NCI-H1694 (cell line): ENCODE measurements around the gene HECTD2.
"Not testable (repeated sequence)": the region's sequence is repeated elsewhere in the genome, so short reads cannot be mapped to it uniquely, and the experiment has no call there.

Experiments
- DNase-seq: peaks from one replicate; lab custom pipeline; 2025; lab: John Stamatoyannopoulos, UW

The HECTD2 gene, protein sequence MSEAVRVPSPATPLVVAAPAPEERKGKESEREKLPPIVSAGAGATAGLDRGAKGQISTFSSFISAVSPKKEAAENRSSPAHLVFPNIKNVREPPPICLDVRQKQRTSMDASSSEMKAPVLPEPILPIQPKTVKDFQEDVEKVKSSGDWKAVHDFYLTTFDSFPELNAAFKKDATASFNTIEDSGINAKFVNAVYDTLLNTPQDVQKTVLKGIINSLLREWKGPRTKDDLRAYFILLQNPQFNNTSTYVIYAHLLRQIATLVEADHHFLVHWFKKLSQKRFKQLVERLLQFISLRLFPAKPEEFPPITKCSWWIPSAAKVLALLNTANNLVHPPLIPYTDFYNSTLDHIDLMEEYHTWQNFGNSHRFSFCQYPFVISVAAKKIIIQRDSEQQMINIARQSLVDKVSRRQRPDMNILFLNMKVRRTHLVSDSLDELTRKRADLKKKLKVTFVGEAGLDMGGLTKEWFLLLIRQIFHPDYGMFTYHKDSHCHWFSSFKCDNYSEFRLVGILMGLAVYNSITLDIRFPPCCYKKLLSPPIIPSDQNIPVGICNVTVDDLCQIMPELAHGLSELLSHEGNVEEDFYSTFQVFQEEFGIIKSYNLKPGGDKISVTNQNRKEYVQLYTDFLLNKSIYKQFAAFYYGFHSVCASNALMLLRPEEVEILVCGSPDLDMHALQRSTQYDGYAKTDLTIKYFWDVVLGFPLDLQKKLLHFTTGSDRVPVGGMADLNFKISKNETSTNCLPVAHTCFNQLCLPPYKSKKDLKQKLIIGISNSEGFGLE

DNA sequence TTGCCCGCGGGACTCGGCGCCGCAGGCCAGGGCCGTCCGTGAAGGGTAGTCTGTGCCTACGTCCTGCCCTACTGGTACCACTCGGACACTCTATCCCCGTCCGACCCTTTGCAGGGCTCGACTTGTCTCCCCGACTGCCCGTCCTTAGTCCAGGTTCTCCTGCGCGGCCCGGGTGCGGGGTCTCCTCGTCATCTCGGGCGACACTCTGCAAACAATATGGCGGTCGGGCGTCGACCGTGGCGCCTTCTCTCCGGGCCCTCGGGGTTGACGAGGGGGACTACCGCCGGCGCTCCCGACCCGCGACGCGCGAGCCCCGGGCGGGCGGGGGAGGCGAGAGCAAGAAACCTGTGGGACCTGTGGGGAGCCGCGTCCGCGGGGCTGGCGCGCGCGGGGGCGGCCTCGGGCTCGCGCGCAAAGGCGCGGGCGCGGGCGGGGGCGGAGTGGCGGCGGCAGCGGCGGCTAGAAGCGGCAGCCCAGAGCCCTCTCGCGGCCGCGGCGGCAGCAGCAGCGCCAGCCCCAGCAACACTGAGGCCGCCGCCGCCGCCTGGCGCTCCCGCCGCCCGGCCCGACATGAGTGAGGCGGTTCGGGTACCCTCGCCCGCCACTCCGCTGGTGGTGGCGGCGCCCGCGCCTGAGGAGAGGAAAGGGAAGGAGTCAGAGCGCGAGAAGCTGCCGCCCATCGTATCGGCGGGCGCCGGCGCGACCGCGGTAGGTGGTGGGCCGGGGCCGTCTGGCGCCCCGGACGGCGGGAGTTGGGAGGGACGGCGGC is at the start of gene HECTD2:
Gene HECTD2 (plus strand): TSS at position 476 of the 769 bp plus-strand sequence. CDS start 95 bp downstream, at position 571.
- DNase-seq: peak; percentile 30

DNA sequence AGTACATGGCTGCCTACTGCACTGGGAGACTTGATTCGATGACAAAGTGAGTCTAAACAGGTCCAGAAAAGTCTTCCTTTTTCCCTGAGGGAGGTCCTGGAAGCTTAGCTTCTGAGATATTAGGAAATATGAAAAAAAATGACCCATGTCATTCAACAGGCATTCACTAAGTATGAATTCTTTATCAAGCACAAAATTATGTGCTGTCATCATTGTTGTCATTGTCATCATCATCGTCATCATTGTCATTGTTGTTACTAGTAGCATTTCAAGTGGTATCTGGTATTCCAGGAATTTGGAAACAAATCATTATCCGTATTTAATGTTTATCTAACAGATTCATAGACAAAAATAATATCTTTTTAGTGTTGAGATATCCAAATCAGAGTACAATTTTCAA is 49.7 kb upstream of the HECTD2 start:
- DNase-seq: no peak

DNA sequence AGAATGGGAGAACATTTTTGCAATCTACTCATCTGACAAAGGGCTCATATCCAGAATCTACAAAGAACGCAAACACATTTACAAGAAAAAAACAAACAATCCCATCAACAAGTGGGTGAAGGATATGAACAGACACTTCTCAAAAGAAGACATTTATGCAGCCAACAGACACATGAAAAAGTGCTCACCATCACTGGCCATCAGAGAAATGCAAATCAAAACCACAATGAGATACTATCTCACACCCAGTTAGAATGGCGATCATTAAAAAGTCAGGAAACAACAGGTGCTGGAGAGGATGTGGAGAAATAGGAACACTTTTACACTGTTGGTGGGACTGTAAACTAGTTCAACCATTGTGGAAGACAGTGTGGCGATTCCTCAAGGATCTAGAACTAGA is 44.6 kb upstream of the HECTD2 start:
- not testable (repeated sequence) for DNase-seq

DNA sequence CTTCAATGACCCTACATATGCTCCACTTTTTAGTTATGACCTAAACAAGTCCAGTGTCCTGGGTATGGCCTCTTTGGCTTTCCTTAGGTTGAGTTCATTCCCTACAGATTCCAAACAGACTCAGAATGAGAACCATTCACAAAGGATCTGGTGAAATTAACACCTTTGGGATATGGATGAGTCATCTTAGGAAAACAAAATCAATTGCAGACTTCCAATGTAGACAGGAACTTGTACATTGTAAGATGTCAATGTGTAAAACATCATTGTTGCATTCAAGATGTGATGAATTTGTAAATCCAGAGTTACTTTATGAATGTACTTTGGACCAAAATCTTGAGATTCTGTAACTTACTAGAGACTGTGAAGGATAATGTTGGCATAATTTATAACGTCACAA is 43.4 kb upstream of the HECTD2 start:
- no peak for DNase-seq

DNA sequence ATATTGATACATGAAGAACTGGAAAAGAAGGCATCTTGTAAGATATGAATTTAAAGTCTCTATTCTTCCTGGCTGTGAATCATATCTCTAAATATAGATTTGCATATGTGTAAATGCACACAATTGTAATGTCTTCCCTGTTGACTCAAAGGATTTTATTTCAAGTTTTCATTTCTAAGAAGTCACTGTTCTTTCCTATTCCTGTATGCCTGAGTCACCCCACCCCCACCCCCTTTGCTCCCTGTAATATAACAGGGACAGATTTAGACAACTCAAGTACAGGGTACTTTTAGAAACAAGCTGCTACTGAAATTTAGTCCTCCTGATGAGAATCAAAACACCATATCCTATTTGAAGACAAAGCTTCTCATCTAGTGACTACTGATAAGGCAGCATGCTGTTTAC is 43.0 kb upstream of the HECTD2 start:
- no peak for DNase-seq

DNA sequence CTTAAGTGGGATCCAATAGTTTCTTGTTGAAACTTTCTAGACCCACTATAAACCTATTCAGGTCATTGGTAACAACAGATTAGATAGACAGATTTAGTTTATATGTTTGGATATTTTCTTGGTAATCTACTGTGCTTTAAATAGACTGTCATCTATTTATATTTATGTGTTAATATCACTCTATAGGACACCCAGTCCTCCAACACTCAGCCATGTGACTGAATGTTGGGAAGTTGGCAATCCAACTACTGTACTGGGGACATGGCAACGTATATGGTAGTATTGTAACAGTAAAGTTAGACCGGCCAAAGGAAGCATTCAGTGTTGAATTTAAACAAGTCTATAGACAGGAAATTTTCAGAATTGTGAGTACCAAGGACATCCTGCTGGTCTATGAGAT is 42.6 kb upstream of the HECTD2 start:
- no peak for DNase-seq

DNA sequence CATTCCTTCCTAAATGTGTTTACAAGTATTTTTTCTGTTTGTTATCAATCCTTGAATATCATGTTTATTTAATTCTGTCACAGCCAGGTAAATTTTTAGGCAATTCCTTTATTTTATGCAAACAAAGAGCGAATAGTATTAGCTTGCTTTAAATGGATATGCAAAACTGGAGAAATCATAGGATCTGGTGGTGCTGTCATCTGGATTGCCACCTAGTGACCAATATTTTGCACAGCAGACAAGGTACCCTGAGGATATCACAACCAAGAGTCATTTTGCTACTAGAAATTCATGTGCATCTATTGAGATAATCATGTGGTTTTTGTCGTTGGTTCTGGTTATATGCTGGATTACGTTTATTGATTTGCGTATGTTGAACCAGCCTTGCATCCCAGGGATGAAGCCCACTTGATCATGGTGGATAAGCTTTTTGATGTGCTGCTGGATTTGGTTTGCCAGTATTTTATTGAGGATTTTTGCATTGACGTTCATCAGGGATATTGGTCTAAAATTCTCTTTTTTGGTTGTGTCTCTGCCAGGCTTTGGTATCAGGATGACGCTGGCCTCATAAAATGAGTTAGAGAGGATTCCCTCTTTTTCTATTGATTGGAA is 40.1 kb upstream of the HECTD2 start:
- DNase-seq: not testable (repeated sequence)

DNA sequence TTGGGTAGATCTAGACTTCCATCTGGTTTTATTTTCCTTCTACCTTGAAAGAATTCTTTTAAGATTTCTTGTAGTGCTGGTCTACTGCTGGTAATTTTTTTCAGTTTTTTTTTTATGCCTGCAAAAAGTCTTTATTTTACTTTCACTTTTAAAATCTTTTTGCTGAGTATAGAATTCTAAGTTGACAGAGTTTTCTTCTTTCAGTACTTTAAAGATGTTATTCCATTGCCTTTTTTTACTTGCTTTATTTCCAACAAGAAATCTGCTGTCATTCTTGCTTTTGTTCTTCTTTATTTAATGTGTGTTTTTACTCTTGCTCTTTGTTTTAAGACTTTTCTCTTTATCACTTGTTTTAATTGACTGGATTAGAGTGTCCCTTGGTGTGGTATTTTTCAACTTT is 36.1 kb upstream of the HECTD2 start:
- no peak for DNase-seq

DNA sequence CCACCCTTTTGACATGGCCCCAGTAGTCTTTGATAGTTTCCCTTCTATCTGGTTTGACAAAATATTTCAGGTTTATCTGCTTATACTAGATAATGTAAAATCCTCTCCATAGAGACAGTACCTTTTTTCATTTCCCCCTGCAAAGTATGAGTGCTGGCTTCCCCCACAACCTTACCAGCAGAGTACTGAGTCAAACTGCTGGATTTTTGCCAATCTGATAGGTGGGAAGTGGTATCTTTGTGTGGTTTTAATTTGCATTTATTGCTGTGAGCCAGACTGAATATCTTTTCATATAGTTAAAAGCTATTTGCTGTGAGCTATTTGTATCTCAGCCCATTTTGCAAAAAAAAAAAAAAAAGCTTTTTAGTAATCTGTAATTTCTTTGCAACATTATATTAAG is 32.1 kb upstream of the HECTD2 start:
- no peak for DNase-seq

DNA sequence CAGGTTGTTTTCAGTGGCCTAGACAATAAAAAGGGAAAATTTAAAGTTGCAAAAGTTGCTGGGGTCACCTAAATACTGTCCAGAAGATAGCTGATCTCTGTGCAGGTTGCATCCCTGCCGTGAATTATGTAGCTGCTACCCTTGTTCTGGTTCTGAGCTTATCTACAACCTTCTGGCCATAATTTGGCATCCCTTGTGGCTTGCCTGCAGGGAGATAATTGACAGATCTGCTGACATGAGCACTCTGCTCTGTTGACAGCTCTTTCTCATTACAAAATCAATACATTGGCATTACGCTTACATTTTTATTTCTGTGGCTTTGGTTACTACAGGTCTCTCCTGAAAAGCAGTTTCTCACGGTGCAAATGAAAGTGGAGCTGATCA is 29.3 kb upstream of the HECTD2 start:
- no peak for DNase-seq

DNA sequence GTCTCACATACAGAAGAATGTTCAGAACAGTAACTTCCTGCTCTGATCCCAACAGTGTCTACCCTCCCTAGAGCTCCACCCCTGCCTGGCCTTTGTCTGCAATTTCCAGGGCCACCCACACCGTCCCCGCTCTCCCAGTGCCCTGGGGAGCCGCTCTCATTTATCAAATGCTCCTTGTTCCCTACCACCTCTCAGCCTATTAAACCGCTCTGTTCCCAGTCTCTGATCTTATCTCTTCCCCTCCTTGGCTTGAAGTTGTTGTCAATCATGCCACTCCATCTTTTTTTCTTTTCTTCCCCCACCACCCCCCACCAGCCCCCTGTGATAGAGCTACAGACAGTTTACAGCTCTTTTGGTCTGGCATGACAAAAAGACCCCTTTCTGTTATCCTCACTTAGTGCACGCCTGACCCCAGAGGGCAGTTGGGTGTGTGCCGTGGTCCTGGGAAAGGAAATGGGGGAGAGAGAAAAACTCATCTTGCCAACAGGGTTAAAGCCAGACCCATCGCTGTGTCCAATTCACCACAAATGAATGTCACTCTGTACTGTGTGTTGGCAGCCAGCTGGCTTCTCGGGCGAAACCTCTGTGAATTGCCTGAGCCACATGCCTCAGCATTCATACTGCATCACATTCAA is 28.8 kb upstream of the HECTD2 start:
- no peak for DNase-seq

DNA sequence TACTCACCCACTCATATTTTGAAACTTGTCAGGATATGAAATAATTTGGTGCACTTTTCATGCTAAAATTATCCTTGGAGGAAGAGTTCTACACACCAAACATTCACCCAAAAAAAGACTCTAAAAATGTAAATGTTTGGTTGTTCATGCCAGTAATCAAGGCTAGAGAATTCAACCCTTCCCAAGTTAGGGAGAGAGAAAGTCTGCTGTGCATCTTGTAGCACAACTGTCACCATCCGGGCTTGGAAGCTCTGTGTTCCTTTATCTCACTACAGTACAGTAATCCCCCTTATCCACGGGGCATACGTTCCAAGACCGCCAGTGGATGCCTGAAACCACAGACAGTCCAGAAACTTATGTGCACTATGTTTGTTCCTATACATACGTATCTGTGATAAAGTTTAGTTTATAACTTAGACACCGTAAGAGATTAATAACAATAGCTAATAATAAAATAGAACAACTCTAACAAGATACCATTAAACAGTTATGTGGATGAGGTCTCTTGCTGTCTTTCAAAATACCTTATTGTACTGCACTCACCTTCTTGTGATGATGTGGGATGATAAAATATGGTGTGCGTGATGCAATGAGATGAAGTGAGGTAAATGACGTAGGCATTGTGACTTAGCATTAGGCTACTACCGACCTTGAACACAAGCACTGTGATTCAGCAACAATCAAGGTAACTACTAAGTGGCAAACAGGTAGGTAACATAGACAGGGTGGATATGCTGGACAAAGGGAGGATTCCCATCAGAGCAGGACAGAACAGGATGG is 24.6 kb upstream of the HECTD2 start:
- DNase-seq: no peak

DNA sequence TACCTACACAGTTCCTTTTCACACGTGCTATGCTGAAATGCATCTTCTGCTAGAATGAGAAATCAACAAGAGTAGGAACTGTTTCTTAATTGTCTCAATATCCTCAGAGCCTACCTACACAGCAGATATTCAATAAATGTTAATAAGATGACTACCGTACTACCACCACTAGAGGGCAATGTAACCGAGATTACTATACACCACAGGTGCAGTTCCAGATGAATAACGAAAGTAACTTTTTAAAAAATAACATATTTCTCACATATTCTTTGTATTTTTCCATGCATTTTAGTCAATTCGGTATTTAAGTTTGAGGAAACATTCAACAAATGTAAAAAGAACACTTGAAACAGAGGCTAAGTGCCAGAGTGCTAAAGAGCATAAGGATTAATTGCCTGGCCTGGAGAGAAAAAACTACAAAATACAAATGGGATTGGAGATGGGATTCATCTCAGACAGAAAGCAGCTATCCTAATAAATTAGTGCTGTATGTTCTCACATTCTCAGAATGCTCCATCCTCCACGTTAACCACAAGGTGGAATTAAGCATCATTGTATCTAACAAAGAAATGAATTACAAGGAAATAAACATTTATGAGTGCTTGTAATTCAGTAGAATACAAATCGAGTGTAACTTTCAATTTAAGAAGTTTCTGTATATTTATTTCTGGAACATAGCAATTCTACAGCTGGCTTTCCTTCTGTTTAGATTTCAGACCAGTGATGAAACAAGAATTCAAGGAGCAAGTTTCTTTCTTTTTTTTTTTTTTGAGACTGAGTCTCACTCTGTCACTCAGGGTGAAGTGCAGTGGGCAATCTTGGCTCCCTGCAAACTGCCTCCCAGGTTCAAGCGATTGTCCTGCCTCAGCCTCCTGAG is 20.3 kb upstream of the HECTD2 start:
- DNase-seq: peak; percentile 61

DNA sequence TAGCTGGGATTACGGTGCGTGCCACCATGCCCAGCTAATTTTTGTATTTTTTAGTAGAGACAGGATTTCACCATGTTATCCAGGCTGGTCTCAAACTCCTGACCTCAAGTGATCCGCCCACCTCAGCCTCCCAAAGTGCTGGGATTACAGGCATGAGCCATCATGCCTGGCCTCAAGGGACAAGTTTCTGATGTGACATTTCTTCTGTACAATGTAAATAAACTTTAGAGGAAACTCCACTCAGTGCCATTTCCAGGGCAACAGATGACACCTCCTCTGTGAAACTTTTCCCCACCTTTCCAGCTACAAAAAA is 19.7 kb upstream of the HECTD2 start:
- DNase-seq: not testable (repeated sequence)

DNA sequence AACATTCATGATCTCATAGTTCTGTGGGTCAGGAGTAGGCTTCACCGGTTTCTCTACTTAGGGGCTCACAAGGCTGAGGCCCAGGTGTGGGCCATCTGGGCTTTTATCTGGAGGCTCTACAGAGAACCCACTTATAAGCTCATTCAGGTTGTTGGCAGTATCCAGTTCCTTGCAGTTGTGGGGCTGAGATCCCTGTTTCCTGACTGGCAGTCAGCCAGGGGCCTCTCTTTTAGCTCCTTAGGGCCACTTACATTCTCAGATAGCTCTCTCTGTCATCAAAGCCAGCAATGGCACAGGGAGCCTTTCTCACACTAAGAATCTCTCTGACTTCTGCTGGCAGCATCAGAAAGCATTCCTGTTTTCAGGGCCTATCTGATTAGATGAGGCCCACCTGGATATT is 18.2 kb upstream of the HECTD2 start:
- no peak for DNase-seq

DNA sequence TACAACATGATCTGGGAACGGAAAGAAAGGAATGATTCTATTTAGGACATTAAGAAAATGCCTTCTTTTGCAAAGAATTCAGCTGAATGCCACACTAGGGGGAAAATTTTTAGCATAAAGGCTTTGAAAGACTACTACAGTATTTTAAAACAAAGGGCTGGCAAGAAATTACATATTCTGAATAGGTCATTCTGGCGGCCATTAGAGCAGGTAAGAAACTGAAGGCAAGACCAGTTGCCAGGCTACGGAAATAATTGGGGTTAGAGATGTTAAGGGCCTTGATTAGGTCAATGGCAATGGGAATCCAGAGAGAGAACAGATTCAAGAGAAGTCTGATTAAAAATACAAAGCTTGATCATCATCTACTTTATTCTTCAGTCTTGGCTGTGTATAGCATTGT is 3.8 kb upstream of the HECTD2 start:
- DNase-seq: no peak

DNA sequence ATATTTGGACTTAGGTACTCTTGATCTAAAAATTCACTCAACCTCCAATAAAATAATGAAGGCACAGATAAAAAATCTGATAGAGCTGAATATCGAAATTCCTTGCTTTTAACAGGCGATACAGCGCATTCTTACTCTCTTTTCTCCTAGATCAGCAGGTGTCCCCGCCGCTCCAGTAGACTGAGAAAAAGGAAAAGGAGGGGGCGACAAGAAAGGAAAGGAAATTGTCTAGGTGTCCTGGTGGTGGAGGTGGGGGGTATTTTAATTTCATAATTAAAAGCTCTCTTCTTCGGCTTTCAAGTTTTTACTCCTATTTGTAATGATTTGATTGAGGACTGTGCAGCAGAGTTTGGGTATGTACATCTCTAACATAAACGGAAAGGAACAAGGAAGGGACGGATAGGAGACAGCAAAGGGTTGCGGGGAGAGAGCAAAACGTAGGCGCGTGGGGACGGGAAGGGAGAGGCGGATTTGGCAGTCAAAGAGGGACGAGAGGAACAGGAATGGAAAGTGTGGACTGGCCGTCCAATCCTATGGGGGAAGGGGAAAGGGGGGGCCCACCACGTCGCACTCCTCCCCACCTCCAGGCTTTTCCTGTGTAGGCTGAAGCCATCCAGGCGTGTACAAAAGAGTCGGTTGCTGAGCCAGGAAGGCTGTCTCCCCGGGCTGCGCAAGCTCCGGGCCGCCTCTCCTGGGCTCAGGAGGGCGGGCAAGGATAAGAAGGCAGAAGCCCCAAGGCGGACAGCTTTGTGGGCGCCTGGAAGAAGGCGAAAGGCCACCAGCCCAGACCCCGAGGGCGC is 875 bp upstream of the HECTD2 start:
- peak; percentile 58 for DNase-seq

DNA sequence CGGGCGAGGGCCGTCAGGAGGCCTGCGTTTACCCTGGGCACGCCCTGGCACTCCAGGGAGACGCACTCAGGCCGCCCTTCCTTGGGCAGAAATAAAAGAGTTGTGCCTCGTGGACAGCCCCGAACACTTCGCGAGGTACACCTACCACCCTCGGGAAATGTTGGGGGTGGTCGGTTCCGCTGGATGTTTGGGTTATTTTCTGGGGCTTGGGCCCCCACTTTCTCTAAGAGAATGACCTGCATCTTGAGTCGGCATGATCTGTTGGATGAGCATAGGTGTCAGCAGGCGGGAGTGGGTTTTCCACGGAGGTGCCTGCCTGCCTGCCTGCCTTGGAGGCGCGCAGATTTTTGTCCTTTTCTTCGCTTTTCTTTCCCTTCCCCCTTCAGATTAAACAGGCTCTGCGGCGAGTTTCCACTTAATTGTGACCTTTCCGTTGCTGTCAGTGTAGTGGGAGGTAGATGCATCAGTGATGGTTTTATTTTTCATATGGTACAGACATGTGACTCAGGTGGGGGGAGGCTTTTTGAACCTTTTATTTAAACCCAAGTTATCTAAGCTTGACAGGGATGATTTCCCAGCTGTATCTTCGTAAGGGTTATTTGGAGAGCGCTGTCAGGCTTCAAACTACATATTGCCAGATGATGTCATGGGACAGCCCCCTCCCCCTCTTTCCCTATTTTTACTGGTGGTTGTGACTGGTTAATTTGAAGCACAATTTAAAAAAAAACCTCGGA is 661 bp downstream of the HECTD2 start:
- peak; percentile 11 for DNase-seq

DNA sequence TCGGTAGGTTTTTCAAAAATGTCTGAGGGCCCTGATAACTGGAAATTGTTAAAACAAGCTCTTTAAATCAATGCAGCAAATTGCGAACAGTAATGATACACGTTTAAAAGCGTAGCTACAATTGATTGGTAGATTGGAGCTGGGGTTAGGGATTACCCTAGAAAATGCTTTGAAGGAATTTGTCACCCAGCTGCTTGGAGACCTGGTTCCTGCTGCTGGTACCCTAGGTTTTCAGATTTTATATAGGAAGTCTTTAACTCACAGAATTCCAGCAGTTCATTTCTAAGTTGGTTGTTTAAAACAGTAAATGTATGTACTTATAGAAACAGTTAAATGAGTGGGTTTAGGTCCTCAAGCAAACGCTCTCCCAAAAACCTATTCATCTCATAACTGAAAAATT is 1.5 kb downstream of the HECTD2 start:
- DNase-seq: no peak
